Measurements from ENCODE around the gene USP13. TPM values are rescaled to one million over a fixed set of nuclear protein-coding genes. Genes with fewer than 3 reads are reported as not detected.

The USP13 gene
- total RNA-seq, 1 donor from 2014 or later = 15.4 TPM

DNA sequence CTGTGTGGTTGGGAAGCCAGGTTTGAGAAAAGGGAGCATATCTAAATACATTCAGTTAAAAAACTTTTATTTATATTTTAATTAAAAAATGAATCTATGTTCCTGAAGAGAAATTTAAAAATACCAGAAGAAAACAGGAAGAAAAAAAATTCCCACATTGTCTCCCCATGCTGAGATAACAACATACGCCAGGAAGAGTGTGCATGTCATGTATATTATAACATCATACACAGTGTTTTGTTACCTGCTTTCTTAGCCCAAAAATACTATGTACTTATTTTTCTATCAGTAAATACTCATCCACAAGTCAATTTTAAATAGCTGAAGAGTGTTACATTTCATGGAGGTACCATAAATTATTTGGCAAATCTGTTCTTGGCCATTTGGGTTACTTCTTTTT lies 18.5 kb downstream of the USP13 start:
- Histone ChIP-seq H3K27me3 (no peaks in the 10 kb centered on the region), H3K4me1 (peaks cover 22% of the 10 kb centered on the region), H3K27ac (peak overlapping the region; percentile 51), H3K9me3 (no peaks in the 10 kb centered on the region), H3K4me3 (no peak overlapping the region), H3K36me3 (no peaks in the 10 kb centered on the region)
- TF ChIP-seq CTCF (IDR thresholded peaks at IDR 0.05) = no peak
- ATAC-seq (no peak), DNase-seq (no peak)
- intact Hi-C loops (cut with DNase I) = no loop called here

- Histone ChIP-seq H3K27ac (peak overlapping the region; percentile 51), H3K4me3 (no peak overlapping the region), H3K36me3 (no peaks in the 10 kb centered on the region), H3K27me3 (no peaks in the 10 kb centered on the region), H3K4me1 (peaks cover 18% of the 10 kb centered on the region), H3K9me3 (no peaks in the 10 kb centered on the region)
- ATAC-seq (no peak), DNase-seq (no peak)
- TF ChIP-seq CTCF (IDR thresholded peaks at IDR 0.05) = no peak
- intact Hi-C loops (cut with DNase I) = no loop called here
Observed at GRCh38 chr3:179671747-179672242, 19.0 kb downstream of the USP13 start.

- TF ChIP-seq CTCF (IDR thresholded peaks at IDR 0.05) = no peak
- intact Hi-C loops (cut with DNase I) = no loop called here
- Histone ChIP-seq H3K4me3 (no peak overlapping the region), H3K4me1 (peaks cover 15% of the 10 kb centered on the region), H3K9me3 (no peaks in the 10 kb centered on the region), H3K27ac (peak overlapping the region; percentile 67), H3K36me3 (no peaks in the 10 kb centered on the region), H3K27me3 (no peaks in the 10 kb centered on the region)
- DNase-seq = no peak
- peak; percentile 31 for ATAC-seq
Observed at GRCh38 chr3:179672918-179673317, 20.1 kb downstream of the USP13 start.

- H3K4me1 ChIP-seq = peaks cover 15% of the 10 kb centered on the region
- DNase-seq (peak; percentile 67), ATAC-seq (peak; percentile 89)
- no peaks in the 10 kb centered on the region for H3K27me3 ChIP-seq
- TF ChIP-seq CTCF (IDR thresholded peaks at IDR 0.05) = no peak
- peak overlapping the region; percentile 27 for H3K4me3 ChIP-seq
- H3K27ac ChIP-seq = peak overlapping the region; percentile 67
- no peaks in the 10 kb centered on the region for H3K9me3 ChIP-seq
- no peaks in the 10 kb centered on the region for H3K36me3 ChIP-seq
- intact Hi-C loops (cut with DNase I) = no loop called here
Observed at GRCh38 chr3:179673523-179673922, 20.7 kb downstream of the USP13 start.

DNA sequence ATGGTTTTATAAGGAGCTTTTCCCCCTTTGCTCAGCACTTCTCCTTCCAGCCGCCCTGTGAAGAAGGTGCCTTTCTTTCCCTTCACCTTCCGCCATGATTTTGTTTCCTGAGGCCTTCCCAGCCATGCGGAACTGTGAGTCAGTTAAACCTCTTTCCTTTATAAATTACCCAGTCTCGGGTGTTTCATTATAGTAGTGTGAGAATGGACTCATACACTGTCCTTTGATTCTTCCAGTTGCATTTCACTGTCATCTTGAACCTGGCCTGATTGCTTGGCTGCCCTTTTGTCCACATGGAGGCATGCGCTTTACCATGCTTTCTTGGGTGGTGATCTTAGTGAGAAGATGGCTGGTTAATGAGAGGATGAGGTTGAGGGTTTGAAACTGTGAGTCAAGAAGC lies 23.2 kb downstream of the USP13 start:
- Histone ChIP-seq H3K9me3 (no peaks in the 10 kb centered on the region), H3K4me3 (no peak overlapping the region), H3K27me3 (no peaks in the 10 kb centered on the region), H3K4me1 (peaks cover 15% of the 10 kb centered on the region), H3K36me3 (no peaks in the 10 kb centered on the region), H3K27ac (no peak overlapping the region)
- DNase-seq (no peak), ATAC-seq (no peak)
- no peak for TF ChIP-seq CTCF (IDR thresholded peaks at IDR 0.05)
- intact Hi-C loops (cut with DNase I) = no loop called here

- Histone ChIP-seq H3K4me3 (no peak overlapping the region), H3K4me1 (peaks cover 15% of the 10 kb centered on the region), H3K9me3 (no peaks in the 10 kb centered on the region), H3K36me3 (no peaks in the 10 kb centered on the region), H3K27ac (no peak overlapping the region), H3K27me3 (no peaks in the 10 kb centered on the region)
- no peak for ATAC-seq
- intact Hi-C loops (cut with DNase I) = no loop called here
- no peak for DNase-seq
- no peak for TF ChIP-seq CTCF (IDR thresholded peaks at IDR 0.05)
Observed at GRCh38 chr3:179677884-179678283, 25.0 kb downstream of the USP13 start.

Data from upper lobe of right lung (tissue), 1 donor.